ENCODE measurements around the gene PRPS1.
"Not testable (repeated sequence)": the region's sequence is repeated elsewhere in the genome, so short reads cannot be mapped to it uniquely, and the experiment has no call there.

Gene PRPS1

DNA sequence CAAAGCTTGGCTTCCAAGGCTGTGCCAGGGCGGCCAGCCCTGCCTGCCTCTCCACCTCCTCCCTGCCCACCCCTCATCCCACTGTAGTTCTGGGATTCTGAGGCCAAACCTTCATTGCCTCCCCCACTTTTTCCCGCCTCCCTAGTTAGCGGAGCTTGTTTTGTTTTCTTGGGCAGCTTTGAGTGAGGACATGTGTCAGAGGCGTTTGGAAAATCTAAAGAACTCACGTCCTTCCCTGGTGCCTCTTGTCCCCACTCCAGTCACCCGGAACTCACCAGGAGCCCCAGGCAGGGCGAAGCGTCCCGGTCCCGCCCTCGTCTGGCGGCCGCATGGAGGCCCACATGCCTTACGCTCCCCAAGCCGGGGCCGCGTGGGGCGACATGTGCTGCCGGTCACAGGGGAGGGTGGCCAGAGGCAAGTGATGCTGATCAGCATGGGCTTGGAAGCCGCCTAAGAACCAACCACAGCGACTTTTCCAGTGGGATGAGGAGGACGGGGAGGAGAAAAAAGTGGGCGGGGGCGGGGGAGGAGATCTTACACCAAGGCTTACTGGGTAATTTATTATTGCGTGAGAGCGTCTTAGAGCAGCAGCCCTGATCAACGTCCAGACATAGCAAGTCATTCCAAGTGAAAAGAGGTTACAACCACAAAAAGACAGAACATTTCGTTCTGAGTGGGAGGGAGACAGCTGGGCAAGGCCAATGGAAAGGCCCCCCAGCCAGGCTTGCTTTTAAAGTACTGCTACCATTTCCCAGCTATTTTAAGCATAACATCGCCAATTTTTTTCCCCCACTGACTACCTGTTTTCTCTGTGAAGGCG lies 48.5 kb downstream of the PRPS1 start:
- DNase-seq: peak; percentile 88

DNA sequence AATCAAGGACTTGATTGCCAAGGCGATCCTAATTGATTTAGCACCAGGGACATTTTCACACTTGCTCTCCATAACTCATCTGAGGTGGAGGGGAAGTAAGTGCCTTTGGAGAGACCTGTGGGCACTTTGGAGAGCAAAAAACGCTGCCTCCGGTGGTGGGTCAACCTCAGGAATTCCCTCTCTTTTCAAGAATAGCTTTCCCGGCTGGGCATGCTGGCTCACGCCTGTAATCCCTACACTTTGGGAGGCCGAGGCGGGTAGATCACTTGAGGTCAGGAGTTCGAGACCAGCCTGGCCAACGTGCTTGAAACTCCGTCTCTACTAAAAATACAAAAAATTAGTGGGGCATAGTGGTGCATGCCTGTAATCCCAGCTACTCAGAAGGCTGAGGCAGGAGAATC lies 49.2 kb downstream of the PRPS1 start:
- DNase-seq: no peak

DNA sequence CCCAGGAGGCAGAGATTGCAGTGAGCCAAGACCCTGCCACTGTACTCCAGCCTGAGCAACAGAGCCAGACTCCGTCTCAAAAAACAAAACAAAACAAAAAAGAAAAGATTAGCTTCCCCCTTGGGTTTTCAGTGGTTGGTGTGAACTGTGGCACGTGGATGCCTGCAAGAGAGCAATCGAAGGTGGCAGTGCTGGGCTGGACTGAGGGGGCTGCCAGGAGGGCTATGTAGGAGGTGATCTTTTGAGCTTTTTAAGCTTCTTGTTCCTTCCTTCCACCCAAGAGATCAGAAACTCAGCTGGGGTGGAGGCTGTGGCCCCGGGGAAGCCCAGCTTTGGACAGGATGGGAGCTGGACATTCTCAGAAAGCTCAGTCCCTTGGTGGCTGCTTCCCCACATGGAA lies 49.6 kb downstream of the PRPS1 start:
- DNase-seq: no peak

DNA sequence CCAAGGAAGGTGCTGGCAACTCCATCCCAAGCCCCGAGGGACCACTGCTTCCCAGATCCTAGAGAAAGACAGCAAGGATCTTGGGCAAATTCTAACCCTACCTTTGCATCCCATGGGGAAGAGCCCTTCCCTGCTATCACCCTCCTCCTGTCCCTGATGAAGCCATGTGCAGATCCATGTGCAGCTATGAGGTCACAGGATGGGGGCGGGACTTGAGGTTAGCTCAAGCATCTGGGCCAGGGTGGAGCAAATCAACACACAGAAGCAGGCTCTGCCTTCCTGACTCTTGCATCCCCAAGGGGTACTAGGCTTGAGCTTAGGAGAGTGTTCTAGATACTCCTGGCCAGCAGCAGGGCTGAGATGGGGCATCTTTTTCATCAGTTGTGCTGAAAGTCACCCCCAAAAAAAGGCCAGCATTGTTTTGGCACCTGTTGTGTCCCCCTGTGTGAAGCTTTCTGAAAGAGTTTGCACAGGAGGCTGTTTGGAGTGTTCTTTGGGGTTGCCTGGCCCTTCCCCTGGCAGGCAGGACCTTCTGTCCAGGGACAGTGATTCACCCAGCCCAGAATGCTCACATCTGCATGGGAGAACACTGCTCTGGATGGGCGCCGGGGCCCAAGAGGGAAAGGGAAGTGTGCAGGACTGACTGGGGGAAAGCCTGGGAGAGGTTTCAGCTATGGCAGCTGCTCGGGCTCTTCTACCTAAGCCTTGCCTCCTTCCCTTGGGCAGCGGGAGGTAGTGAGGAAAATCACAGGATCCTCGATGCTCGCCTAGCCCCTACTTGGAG lies 50.8 kb downstream of the PRPS1 start:
- peak; percentile 66 for DNase-seq

DNA sequence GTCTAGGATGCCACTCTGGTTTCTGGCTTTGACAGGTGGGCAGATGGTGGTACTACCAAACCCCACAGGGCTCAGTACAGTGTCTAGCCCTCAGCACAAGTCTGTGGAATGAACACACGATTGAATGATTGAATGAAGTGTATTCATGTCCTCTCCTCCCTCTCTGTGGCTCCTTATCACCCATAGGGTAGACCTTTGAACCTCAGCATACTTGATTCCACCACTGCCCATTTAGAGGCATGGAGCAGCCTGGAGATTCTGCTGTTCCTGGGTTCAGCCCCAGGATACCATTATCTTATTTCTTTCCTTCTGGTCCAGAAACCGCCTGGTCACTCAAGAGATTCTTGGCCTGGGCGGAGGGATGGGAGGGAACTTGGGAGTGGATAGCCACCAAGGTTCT lies 53.9 kb downstream of the PRPS1 start:
- no peak for DNase-seq

DNA sequence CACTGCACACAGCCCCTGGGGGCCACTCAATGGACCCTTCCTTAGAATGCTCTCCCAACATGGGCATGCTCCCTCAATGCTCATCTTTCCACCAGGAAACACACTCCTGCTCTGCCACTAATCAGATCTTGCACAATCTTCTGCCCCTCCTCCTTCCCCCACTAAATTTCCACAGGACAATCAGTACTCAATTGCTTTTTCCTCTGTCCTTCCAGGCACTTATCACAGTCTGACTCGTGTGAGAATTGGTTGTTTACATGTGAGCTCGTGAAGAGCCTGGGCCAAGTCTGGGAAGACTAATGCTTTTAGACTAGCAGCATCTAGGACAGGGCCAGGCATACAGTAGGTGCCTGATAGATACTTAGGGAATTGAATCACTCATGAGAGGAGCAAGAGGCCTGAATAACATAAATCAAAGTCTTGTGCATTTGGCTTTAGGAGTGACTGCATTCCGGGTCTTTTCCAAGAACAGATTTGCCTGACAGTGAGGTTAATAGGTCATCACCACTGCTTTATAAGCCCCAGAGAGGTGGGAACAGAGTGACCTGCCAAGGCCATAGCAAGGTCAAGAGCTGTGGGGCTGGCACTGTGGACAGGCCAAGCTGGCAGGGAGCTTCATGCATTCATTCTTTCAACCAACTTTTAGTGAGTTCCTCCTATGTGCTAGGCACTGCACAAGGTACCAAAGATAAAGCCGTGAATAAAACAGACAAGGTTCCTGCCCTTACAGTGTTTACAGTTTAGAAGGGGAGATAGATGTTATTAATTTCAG lies 55.0 kb downstream of the PRPS1 start:
- DNase-seq: no peak

DNA sequence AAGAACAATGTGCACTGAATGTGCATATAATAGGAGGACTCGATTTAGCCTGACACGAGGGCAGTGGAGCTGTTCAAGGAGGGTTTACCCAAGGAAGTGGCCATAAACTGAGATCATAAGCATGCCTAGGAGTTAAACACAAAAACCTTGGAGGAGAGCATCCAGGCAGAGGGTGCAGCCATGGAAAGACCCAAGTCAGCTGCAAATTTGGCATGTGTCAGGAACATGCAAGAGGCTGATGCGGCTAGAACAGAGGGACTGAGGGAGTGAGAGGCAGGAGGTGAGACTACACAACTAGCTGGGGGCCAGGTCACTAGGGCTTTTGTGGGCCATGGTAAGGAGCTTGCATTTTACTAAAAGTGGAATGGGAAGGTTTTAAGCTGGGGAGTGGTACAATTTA lies 55.6 kb downstream of the PRPS1 start:
- DNase-seq: no peak

DNA sequence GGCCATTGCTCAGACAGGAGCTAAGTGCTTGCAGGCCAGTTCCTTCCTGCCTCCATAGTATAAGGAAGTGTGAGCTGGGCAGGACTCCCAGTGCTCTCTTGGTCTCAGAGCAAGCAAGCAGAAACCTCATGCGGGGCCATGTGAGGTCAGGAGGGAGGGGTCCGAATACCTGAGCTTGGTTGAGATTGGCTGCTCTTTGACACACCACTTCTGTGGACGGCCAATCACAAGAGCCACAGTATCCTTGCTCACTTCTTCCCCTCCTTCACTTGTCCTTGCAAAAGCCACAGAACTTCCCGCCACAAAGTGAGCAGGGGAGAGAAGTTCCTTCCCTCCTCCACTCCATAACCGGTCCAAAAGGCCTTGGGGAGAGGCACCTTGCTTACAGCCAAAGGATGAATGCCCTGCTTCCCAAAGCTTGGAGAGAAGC lies 56.7 kb downstream of the PRPS1 start:
- peak; percentile 31 for DNase-seq

DNA sequence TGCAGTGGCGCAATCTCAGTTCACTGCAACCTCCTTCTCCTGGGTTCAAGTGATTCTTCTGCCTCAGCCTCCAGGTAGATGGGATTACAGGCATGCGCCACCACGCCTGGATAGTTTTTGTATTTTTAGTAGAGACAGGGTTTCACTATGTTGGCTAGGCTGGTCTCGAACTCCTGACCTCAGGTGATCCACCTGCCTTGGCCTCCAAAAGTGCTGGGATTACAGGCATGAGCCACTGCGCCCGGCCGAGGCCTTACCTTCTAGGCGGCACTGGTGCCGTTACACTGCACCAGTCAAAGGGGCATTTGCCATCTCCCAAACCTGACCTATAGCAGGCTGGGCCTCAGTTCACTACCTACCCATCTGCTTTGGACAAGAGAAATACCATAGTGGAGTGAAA lies 57.3 kb downstream of the PRPS1 start:
- DNase-seq: not testable (repeated sequence)

DNA sequence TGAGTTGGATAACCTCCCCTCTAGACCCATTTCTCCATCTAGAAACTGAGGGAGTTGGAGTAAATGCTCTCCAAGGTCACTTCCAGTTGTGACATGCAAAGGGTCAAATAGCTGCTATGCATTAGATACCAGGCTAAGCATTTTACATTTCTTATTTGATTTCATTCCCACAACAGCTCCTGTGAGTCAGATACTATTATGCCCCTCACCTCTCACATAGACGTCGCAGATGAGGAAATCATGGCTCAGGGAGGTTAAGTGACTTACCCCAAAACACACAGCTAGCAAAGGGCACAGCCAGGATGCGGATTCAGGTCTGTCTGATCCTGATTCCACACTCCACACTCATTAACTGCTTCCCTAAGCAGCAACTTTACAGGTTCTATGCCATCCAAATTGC lies 57.7 kb downstream of the PRPS1 start:
- DNase-seq: no peak

DNA sequence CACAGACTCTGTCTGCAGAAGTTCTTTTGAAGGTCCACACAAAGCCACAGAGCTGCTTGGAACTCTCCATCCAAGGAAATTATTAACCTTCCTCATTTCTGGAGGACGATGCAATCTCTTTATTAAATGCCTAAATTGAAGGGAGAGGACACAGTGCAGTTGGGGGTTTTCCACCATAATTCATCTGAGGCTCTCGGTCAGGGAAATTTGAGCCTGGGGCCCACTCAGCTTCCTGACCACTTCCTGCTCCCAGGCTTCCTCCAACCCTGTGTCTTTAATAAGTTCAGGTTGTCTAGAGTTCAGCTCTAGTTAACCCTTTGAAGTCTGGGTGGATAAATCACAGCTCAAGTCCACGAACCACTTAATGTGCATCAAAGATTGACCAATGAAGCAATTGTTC lies 58.5 kb downstream of the PRPS1 start:
- peak; percentile 20 for DNase-seq

DNA sequence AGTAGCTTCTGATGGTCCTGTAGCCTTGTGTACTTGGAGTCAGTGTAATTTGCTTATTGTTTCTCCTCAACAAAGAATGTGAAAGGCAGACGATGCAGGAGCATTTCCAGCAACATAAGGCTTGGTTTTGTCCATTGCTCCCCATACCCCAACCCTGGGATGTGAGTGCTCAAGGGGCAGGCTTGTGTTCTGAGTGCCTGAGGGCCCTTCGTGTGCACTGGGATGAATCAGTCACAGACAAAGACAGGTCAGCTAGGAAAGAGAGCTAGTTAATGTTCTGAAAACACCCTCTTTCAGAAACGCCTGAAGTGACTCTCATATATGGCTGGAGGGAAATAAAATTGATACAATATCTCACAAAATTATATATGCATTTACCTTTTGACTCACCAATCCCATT lies 59.1 kb downstream of the PRPS1 start:
- no peak for DNase-seq

DNA sequence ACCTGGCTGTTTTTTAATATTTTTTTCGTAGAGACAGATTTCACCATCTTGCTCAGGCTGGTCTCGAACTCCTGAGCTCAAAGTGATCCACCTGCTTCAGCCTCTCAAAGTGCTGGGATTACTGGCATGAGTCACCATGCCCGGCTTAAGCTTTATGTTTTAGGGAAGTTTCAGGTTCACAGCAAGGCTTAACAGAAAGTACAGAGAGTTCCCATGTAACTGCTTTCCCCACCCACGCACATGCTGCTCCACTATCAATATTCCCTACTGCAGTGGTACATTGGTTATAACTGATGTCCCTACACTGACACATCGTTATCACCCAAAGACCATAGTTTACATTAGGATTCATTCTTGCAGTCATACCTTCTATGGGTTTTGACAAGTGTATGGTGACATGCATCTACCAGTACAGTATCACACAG lies 62.7 kb downstream of the PRPS1 start:
- no peak for DNase-seq

DNA sequence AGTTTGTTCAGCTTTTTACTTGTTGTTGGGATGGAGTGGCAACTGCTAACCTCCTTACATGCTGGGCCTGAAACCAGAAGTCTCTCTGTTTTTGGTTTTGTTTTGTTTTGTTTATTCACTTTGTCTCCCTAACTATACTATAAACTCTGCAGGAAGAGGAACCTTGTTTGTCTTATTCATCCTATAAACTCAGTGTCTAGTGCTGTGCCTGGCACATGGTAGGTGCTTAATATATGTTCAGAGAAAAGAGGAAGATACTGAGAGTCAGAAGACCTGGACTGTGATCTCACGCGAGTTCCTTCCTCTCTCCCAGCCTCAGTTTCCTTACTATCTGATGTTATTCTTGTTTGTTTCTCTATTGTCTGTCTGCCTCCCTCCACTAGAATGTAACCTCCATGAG lies 71.3 kb downstream of the PRPS1 start:
- DNase-seq: no peak

DNA sequence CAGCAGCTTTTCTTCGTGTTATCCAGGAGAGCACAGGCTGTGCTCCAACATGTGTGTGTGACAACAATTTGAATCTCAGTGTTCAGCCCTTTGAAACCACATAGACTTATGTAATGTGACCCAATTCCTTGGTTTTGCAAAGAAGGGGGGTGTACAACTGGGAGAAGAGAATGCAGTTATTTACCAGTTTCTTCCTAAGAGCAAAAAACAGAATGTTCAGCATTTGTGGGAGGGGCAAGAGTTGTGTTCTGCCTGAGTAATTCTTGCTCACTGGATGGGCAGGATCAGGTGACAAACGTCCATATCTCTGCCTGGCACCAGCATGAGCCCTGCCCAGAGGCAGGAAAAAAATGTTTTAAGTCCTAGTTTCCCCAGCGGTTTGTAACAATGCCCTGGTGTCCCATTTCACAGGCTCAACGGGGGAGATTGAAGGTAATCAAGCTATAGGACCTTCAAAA lies 72.0 kb downstream of the PRPS1 start:
- DNase-seq: no peak

Data from fibroblast of skin of right biceps (primary cell).